Measurements from ENCODE around the gene MCM3AP. TPM values are rescaled to one million over a fixed set of nuclear protein-coding genes. Genes with fewer than 3 reads are reported as not detected.
"Not testable (repeated sequence)": the region's sequence is repeated elsewhere in the genome, so short reads cannot be mapped to it uniquely, and the experiment has no call there.

MCM3AP gene
- total and polyA plus RNA-seq, 7 donors, result 44.0 to 104 (median 79.9) TPM

DNA sequence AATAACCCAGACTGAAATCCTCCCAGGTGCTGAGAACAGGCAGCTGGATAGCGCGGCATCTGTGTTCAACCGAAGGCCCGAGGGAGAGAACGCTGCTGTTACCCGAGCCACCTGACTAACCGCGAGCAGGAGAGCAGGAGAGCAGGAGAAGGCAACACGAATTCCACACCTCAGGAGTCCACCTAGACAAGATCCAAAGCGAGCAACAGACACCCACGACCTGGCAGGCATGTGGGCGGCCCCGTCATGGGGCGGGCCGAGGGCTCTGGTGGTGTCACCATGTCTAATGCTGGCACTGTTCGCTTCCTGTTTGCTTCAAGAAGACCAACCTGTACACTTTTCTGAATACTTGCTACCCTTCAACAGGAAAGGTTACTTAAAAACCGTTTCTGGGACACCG, 80.2 kb downstream of the MCM3AP start:
- intact Hi-C loops (cut with DNase I), result no loop called here
- Histone ChIP-seq H3K4me3 (no peak overlapping the region), H3K27me3 (ENCODE audit: insufficient read depth in 3 of 3, low read length in 2 of 3) (no peaks in the 10 kb centered on the region), H3K27ac (no peak overlapping the region), H3K36me3 (ENCODE audit: insufficient read depth in 1 of 2, low read depth in 1 of 2) (peaks cover 0 to 82% of the 10 kb centered on the region in 2 donors), H3K9me3 (no peaks in the 10 kb centered on the region), H3K4me1 (no peaks in the 10 kb centered on the region)
- DNase-seq (peak in 1 of 2 donors; percentile 6), ATAC-seq (no peak)
- 81 to 88% (median 83%) methylated on average over 18 of the region's 18 CpGs for WGBS, 3 donors
- TF ChIP-seq, protein P1, sequence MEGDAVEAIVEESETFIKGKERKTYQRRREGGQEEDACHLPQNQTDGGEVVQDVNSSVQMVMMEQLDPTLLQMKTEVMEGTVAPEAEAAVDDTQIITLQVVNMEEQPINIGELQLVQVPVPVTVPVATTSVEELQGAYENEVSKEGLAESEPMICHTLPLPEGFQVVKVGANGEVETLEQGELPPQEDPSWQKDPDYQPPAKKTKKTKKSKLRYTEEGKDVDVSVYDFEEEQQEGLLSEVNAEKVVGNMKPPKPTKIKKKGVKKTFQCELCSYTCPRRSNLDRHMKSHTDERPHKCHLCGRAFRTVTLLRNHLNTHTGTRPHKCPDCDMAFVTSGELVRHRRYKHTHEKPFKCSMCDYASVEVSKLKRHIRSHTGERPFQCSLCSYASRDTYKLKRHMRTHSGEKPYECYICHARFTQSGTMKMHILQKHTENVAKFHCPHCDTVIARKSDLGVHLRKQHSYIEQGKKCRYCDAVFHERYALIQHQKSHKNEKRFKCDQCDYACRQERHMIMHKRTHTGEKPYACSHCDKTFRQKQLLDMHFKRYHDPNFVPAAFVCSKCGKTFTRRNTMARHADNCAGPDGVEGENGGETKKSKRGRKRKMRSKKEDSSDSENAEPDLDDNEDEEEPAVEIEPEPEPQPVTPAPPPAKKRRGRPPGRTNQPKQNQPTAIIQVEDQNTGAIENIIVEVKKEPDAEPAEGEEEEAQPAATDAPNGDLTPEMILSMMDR (IDR thresholded peaks at IDR 0.05), result no peak

DNA sequence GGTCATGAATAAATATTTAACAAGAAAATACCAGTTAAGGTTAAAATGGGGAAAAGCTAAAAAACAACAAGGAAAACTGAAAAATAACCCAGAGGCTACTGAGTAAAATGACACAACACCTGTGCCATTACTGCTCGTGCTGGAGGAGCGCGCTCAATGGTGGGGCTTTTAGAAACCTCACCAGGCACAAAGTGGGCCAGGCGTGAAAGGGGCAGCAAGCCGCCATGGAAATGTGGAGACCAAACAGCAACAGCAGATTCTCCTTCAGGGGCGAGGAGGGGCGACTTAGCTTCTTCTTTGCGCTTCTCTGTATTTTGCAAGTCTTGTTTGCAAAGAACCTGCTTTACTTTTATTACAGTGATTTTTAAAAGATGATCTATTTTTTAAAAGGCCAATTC, 82.2 kb downstream of the MCM3AP start:
- TF ChIP-seq, protein P1 (IDR thresholded peaks at IDR 0.05), result no peak
- Histone ChIP-seq H3K36me3 (ENCODE audit: insufficient read depth in 1 of 2, low read depth in 1 of 2) (peaks cover 0 to 79% of the 10 kb centered on the region in 2 donors), H3K9me3 (no peaks in the 10 kb centered on the region), H3K4me1 (no peaks in the 10 kb centered on the region), H3K27me3 (ENCODE audit: insufficient read depth in 3 of 3, low read length in 2 of 3) (no peaks in the 10 kb centered on the region), H3K4me3 (no peak overlapping the region), H3K27ac (peak overlapping the region; percentile 1)
- ATAC-seq (no peak), DNase-seq (no peak)
- intact Hi-C loops (cut with DNase I), result no loop called here
- WGBS, 3 donors, result 93 to 98% (median 96%) methylated on average over 8 of the region's 8 CpGs

DNA sequence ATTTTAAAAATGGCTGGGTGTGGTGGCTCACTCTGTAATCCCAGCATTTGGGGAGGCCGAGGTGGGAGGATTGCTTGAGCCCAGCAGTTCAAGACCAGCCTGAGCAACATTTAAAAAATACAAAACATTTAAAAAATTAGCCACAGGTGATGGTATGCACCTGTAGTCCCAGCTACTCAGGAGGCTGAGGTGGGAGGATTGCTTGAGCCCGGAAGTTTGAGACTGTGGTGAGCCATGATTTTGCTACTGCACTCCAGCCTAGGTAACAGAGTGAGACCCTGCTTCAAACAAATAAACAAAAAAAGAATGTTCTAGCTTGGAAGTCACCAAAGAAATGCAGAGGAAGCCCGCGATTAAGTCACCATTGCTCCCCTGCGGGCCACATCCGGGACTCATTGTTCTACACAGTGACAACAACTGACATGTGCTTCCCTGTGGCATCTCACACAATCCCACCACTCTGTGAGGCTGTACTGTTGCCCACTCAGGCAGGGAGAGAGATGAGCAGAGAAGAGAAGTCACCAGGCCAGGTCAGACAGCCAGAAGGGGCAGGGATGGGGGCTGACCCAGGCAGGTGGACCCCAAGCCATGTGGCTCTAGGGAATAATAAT, 82.7 kb downstream of the MCM3AP start:
- H3K4me1 ChIP-seq, result no peaks in the 10 kb centered on the region
- 80 to 83% (median 83%) methylated on average over 6 of the region's 6 CpGs for WGBS, 3 donors
- intact Hi-C loops (cut with DNase I), result no loop called here

DNA sequence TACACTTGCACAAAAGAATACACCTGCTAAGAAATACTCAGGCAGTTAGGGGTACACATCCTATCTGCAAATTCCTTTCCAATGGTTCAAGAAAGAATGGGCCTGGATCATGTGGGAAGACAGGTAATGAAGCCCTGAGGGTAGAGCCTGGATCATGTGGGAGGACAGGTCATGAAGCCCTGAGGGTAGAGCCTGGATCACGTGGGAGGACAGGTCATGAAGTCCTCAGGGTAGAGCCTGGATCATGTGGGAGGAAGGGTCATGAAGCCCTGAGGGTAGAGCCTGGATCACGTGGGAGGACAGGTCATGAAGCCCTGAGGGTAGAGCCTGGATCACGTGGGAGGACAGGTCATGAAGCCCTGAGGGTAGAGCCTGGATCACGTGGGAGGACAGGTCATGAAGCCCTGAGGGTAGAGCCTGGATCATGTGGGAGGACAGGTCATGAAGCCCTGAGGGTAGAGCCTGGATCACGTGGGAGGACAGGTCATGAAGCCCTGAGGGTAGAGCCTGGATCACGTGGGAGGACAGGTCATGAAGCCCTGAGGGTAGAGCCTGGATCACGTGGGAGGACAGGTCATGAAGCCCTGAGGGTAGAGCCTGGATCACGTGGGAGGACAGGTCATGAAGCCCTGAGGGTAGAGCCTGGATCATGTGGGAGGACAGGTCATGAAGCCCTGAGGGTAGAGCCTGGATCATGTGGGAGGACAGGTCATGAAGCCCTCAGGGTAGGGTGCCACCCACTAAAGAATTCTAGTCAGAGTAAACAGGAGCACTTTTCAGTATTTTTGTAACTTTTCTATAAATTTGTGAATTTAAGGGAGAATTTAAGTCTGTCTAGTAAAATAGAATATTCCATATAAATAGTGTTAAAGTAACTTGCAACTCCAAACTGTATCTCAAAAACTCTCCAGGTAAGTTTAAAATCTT, 84.3 kb downstream of the MCM3AP start:
- ATAC-seq; DNase-seq; intact Hi-C loops (cut with DNase I); H3K27ac ChIP-seq; H3K4me1 ChIP-seq; H3K4me3 ChIP-seq; H3K27me3 ChIP-seq (ENCODE audit: insufficient read depth in 3 of 3, low read length in 2 of 3); H3K9me3 ChIP-seq: not testable (repeated sequence)
- 84 to 88% (median 86%) methylated on average over 2 to 3 of the region's 8 CpGs for WGBS, 3 donors
- H3K36me3 ChIP-seq (ENCODE audit: insufficient read depth in 1 of 2, low read depth in 1 of 2), result peaks cover 0 to 79% of the 10 kb centered on the region in 2 donors

More for the DNA sequence above, 82.7 kb downstream of the MCM3AP start:
- TF ChIP-seq, protein P1 (IDR thresholded peaks at IDR 0.05), result no peak
- no peak overlapping the region for H3K4me3 ChIP-seq
- ATAC-seq, result no peak
- H3K9me3 ChIP-seq, result no peaks in the 10 kb centered on the region
- peak overlapping the region; percentile 1 for H3K27ac ChIP-seq
- no peaks in the 10 kb centered on the region for H3K27me3 ChIP-seq (ENCODE audit: insufficient read depth in 3 of 3, low read length in 2 of 3)
- DNase-seq, result no peak
- peaks cover 0 to 79% of the 10 kb centered on the region in 2 donors for H3K36me3 ChIP-seq (ENCODE audit: insufficient read depth in 1 of 2, low read depth in 1 of 2)

All from psoas muscle (tissue), 8 donors.